Measurements from ENCODE around the gene PIP4P1.

DNA sequence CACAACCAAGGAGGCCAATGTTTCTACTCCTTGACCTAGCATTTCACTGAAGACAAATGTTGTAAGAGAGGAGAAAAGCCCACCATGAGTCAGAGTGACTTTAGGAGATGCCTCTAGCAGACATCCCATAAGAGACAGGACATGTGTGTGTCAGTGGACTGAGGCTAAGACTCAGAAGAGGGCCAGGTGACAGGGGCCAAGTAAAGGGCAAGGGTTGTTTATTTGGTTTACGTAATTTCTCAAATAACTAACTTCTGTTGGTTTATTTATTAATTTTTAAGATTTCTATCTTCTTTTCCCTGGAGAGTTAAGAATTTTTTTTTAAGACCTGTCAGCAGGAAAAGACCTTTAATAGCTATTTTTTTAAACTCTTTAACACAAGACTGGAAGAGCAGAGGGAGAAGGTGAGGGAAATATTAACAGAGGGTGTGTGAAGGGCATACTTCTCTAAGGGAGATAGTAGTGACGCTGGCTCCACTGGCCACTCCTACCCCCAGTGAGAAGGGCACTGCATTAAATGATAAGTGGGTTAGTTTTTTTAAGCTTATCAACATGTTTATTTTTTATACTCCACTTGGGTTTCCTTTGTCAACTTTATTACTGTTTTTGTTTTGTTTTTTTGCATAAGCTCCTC is 11.4 kb upstream of the PIP4P1 start:
- TF ChIP-seq, protein P1, sequence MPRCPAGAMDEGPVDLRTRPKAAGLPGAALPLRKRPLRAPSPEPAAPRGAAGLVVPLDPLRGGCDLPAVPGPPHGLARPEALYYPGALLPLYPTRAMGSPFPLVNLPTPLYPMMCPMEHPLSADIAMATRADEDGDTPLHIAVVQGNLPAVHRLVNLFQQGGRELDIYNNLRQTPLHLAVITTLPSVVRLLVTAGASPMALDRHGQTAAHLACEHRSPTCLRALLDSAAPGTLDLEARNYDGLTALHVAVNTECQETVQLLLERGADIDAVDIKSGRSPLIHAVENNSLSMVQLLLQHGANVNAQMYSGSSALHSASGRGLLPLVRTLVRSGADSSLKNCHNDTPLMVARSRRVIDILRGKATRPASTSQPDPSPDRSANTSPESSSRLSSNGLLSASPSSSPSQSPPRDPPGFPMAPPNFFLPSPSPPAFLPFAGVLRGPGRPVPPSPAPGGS (CRISPR knock-in tag; IDR thresholded peaks at IDR 0.05), result no peak
- TF ChIP-seq, protein P2, sequence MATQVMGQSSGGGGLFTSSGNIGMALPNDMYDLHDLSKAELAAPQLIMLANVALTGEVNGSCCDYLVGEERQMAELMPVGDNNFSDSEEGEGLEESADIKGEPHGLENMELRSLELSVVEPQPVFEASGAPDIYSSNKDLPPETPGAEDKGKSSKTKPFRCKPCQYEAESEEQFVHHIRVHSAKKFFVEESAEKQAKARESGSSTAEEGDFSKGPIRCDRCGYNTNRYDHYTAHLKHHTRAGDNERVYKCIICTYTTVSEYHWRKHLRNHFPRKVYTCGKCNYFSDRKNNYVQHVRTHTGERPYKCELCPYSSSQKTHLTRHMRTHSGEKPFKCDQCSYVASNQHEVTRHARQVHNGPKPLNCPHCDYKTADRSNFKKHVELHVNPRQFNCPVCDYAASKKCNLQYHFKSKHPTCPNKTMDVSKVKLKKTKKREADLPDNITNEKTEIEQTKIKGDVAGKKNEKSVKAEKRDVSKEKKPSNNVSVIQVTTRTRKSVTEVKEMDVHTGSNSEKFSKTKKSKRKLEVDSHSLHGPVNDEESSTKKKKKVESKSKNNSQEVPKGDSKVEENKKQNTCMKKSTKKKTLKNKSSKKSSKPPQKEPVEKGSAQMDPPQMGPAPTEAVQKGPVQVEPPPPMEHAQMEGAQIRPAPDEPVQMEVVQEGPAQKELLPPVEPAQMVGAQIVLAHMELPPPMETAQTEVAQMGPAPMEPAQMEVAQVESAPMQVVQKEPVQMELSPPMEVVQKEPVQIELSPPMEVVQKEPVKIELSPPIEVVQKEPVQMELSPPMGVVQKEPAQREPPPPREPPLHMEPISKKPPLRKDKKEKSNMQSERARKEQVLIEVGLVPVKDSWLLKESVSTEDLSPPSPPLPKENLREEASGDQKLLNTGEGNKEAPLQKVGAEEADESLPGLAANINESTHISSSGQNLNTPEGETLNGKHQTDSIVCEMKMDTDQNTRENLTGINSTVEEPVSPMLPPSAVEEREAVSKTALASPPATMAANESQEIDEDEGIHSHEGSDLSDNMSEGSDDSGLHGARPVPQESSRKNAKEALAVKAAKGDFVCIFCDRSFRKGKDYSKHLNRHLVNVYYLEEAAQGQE (IDR thresholded peaks at IDR 0.05; ENCODE audit: borderline replicate concordance in 1 of 2, low read depth in 1 of 2, low read length in 2 of 2), result no peak
- TF ChIP-seq, protein P3, sequence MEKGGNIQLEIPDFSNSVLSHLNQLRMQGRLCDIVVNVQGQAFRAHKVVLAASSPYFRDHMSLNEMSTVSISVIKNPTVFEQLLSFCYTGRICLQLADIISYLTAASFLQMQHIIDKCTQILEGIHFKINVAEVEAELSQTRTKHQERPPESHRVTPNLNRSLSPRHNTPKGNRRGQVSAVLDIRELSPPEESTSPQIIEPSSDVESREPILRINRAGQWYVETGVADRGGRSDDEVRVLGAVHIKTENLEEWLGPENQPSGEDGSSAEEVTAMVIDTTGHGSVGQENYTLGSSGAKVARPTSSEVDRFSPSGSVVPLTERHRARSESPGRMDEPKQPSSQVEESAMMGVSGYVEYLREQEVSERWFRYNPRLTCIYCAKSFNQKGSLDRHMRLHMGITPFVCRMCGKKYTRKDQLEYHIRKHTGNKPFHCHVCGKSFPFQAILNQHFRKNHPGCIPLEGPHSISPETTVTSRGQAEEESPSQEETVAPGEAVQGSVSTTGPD (CRISPR knock-in tag; IDR thresholded peaks at IDR 0.05), result no peak
